Trophoblast cell (in vitro differentiated cells and primary cell): ENCODE results near the gene SEMA4A.
A peak's percentile ranks its signal among the peaks of the same experiment; 100 is the strongest.

ENCODE experiments used
- DNase-seq, 2 donors: peaks; one replicate each; pipeline ENCODE4 v3.0.0-alpha.2; 2016
- H2AFZ ChIP-seq: 2 replicates; pipeline ENCODE4 v1.6.1; 2013; ENCODE audit warnings: low read length, moderate library complexity, mild to moderate bottlenecking; ENCODE audit not compliant: insufficient read depth, poor library complexity
- H2AK5ac ChIP-seq: 2 replicates; pipeline ENCODE4 v1.6.1; 2013; ENCODE audit warnings: mild to moderate bottlenecking, low read length
- H2BK120ac ChIP-seq: 2 replicates; pipeline ENCODE4 v1.6.1; 2013; ENCODE audit warnings: low read length, mild to moderate bottlenecking, moderate library complexity; ENCODE audit not compliant: insufficient read depth, poor library complexity
- H2BK12ac ChIP-seq: 2 replicates; pipeline ENCODE4 v1.6.1; 2013; ENCODE audit warnings: mild to moderate bottlenecking, low read length, moderate library complexity
- H2BK5ac ChIP-seq: 2 replicates; pipeline ENCODE4 v1.6.1; 2013; ENCODE audit warnings: low read length, low read depth, moderate library complexity, mild to moderate bottlenecking; ENCODE audit not compliant: poor library complexity
- H3K14ac ChIP-seq: 2 replicates; pipeline ENCODE4 v1.6.1; 2013; ENCODE audit warnings: mild to moderate bottlenecking, low read length
- H3K18ac ChIP-seq: 2 replicates; pipeline ENCODE4 v1.6.1; 2013; ENCODE audit warnings: mild to moderate bottlenecking, low read length
- H3K23ac ChIP-seq: 2 replicates; pipeline ENCODE4 v1.6.1; 2013; ENCODE audit warnings: low read length
- H3K27ac ChIP-seq: 2 replicates; pipeline ENCODE4 v1.5.1; 2013; ENCODE audit warnings: low read depth, mild to moderate bottlenecking, inconsistent platforms, low read length, moderate library complexity
- H3K27me3 ChIP-seq: 2 replicates; pipeline ENCODE4 v1.6.1; 2013; ENCODE audit warnings: inconsistent platforms, mild to moderate bottlenecking, low read length, moderate library complexity; ENCODE audit not compliant: insufficient read depth
- H3K36me3 ChIP-seq, 2 experiments: 1 replicate in 1 of 2; 2 replicates in 1 of 2; pipeline ENCODE4 v1.6.1; 2013; ENCODE audit warnings: low read length in 2 of 2, mild to moderate bottlenecking in 2 of 2, moderate library complexity in 1 of 2; ENCODE audit not compliant: insufficient read depth in 2 of 2, control insufficient read depth in 1 of 2
- H3K4ac ChIP-seq: 2 replicates; pipeline ENCODE4 v1.6.1; 2013; ENCODE audit warnings: low read depth, mild to moderate bottlenecking, low read length, moderate library complexity
- H3K4me1 ChIP-seq, 2 experiments: 1 replicate in 1 of 2; 2 replicates in 1 of 2; pipeline ENCODE4 v1.6.1; 2013; ENCODE audit warnings: low read length in 2 of 2, mild to moderate bottlenecking in 2 of 2, moderate library complexity in 1 of 2; ENCODE audit not compliant: insufficient read depth in 2 of 2, control insufficient read depth in 1 of 2
- H3K4me2 ChIP-seq: 2 replicates; pipeline ENCODE4 v1.6.1; 2013; ENCODE audit warnings: inconsistent platforms, mild to moderate bottlenecking, low read length, moderate library complexity
- H3K4me3 ChIP-seq: 2 replicates; pipeline ENCODE4 v1.5.1; 2013; ENCODE audit warnings: mild to moderate bottlenecking, low read depth, low read length, inconsistent platforms
- H3K79me1 ChIP-seq: one replicate; pipeline ENCODE4 v1.6.1; 2013; ENCODE audit warnings: low read length
- H3K79me2 ChIP-seq: 2 replicates; pipeline ENCODE4 v1.6.1; 2013; ENCODE audit warnings: low read length, mild to moderate bottlenecking; ENCODE audit not compliant: control insufficient read depth, insufficient read depth, poor library complexity
- H3K9ac ChIP-seq: 2 replicates; pipeline ENCODE4 v1.6.1; 2013; ENCODE audit warnings: mild to moderate bottlenecking, low read length
- H3K9me3 ChIP-seq: 2 replicates; pipeline ENCODE4 v1.6.1; 2013; ENCODE audit warnings: low read depth, mild to moderate bottlenecking, control low read depth, inconsistent platforms, low read length; ENCODE audit not compliant: insufficient read depth
- H4K12ac ChIP-seq: 2 replicates; pipeline ENCODE4 v1.6.1; 2013; ENCODE audit warnings: low read depth, mild to moderate bottlenecking, low read length, moderate library complexity
- H4K8ac ChIP-seq: 2 replicates; pipeline ENCODE4 v1.6.1; 2013; ENCODE audit warnings: low read depth, mild to moderate bottlenecking, low read length, moderate library complexity
- H4K91ac ChIP-seq: one replicate; pipeline ENCODE4 v1.6.1; 2013; ENCODE audit warnings: low read depth, mild to moderate bottlenecking, low read length, moderate library complexity
- WGBS: extraction: QIAGEN DNeasy Blood & Tissue Kit; methylation state at CpG from one replicate; pipeline ENCODE4 v1.1.7; 2013; ENCODE audit warnings: missing lambda C conversion rate; ENCODE audit not compliant: insufficient read length, insufficient coverage; ENCODE audit errors: extremely low coverage; 5-methylcytosine and 5-hydroxymethylcytosine counted together

SEMA4A gene

DNA sequence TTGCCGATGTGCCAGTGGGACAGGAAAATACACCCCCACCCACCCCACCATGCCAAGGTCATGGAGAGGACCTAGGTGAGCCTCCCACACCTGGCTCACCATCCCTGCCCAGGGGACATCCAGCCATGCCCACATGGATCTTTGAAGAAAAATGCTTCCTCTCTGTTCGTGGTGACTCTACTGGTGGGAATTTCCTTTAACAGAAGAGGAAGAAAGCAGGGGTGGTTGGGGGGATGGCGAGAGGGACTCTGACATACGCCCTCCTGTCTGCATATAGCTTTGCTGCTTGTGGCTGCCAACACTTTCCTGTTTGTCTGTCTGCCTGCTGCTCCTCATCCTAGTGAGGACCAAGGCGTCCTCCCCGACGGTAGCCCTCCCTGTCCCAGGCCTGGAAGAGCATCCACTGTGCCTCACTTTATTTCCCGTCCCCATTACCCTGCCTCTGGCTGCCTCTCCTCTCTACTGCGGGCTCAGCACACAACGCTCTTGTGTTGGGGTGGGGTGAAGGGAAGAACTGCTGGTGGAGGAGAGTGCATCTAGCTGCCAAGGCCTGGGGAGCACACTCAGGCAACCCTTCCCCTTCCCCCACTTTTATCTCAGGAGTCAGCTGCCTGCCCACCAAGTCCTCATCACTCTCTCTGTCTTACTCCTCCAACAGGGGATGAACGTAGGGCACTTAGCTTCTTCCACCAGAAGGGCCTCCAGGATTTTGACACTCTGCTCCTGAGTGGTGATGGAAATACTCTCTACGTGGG lies 2.5 kb downstream of the SEMA4A start:
- Histone ChIP-seq H2BK5ac (no peak overlapping the region), H4K91ac (no peak overlapping the region), H4K8ac (no peak overlapping the region), H2BK120ac (no peak overlapping the region), H3K79me2 (no peaks in the 10 kb centered on the region), H3K79me1 (peaks cover 3% of the 10 kb centered on the region), H3K14ac (no peak overlapping the region), H3K27ac (no peak overlapping the region), H3K27me3 (no peaks in the 10 kb centered on the region), H2AK5ac (no peak overlapping the region), H2AFZ (no peak overlapping the region), H2BK12ac (no peak overlapping the region), H3K9ac (no peak overlapping the region), H3K4me2 (no peak overlapping the region), H3K36me3 (no peaks in the 10 kb centered on the region), H3K18ac (no peak overlapping the region), H4K12ac (no peak overlapping the region), H3K4ac (no peak overlapping the region), H3K4me1 (peaks cover 9 to 14% of the 10 kb centered on the region in 2 experiments), H3K23ac (no peak overlapping the region), H3K9me3 (no peaks in the 10 kb centered on the region), H3K4me3 (no peak overlapping the region)
- WGBS, result no CpG with 5 or more reads among the region's 12 CpGs
- DNase-seq, result no peak

DNA sequence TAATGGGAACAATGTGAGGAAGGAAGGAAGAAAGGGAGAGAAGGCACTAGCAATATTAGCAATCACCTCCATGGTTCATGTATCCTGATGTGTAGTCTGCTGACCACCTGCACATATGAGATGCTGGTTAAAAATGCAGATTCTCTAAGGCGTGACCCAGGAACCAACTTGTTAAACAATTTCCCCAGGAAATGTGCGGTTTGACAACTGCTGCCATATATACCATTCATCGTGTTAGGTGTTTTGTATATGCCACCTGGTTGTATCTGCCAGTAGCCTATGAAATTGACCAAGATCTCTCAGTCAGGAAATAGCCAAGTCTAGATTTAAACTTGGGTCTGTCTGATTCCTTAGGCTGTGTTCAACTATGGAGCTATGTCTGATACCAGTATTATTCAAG lies 4.1 kb downstream of the SEMA4A start:
- Histone ChIP-seq H3K27ac (no peak overlapping the region), H3K9me3 (no peaks in the 10 kb centered on the region), H3K27me3 (no peaks in the 10 kb centered on the region), H2BK12ac (no peak overlapping the region), H2AFZ (no peak overlapping the region), H3K4ac (no peak overlapping the region), H3K79me2 (peaks cover 2% of the 10 kb centered on the region), H2BK5ac (no peak overlapping the region), H3K4me2 (no peak overlapping the region), H4K12ac (no peak overlapping the region), H3K18ac (no peak overlapping the region), H3K14ac (no peak overlapping the region), H3K9ac (no peak overlapping the region), H2BK120ac (no peak overlapping the region), H3K23ac (no peak overlapping the region), H4K8ac (no peak overlapping the region), H4K91ac (no peak overlapping the region), H3K36me3 (no peaks in the 10 kb centered on the region), H3K4me3 (no peak overlapping the region), H3K79me1 (peaks cover 6% of the 10 kb centered on the region), H2AK5ac (no peak overlapping the region), H3K4me1 (peaks cover 12 to 15% of the 10 kb centered on the region in 2 experiments)
- WGBS, result no CpG with 5 or more reads among the region's 3 CpGs
- no peak for DNase-seq

GRCh38 chr1:156157966-156158365 lies 4.6 kb downstream of the SEMA4A start:
- Histone ChIP-seq H3K4ac (no peak overlapping the region), H2BK12ac (no peak overlapping the region), H3K79me2 (peaks cover 2% of the 10 kb centered on the region), H4K8ac (no peak overlapping the region), H3K4me2 (no peak overlapping the region), H3K79me1 (peaks cover 6% of the 10 kb centered on the region), H3K9me3 (peaks cover under 1% of the 10 kb centered on the region), H3K4me3 (no peak overlapping the region), H3K18ac (no peak overlapping the region), H3K27ac (no peak overlapping the region), H3K9ac (no peak overlapping the region), H4K91ac (no peak overlapping the region), H2AK5ac (no peak overlapping the region), H3K36me3 (no peaks in the 10 kb centered on the region), H2AFZ (no peak overlapping the region), H3K4me1 (peaks cover 12% of the 10 kb centered on the region in 2 experiments), H3K27me3 (no peaks in the 10 kb centered on the region), H4K12ac (no peak overlapping the region), H3K14ac (no peak overlapping the region), H2BK120ac (no peak overlapping the region), H2BK5ac (no peak overlapping the region), H3K23ac (no peak overlapping the region)
- WGBS, result no CpG with 5 or more reads among the region's 5 CpGs
- DNase-seq, result no peak

DNA sequence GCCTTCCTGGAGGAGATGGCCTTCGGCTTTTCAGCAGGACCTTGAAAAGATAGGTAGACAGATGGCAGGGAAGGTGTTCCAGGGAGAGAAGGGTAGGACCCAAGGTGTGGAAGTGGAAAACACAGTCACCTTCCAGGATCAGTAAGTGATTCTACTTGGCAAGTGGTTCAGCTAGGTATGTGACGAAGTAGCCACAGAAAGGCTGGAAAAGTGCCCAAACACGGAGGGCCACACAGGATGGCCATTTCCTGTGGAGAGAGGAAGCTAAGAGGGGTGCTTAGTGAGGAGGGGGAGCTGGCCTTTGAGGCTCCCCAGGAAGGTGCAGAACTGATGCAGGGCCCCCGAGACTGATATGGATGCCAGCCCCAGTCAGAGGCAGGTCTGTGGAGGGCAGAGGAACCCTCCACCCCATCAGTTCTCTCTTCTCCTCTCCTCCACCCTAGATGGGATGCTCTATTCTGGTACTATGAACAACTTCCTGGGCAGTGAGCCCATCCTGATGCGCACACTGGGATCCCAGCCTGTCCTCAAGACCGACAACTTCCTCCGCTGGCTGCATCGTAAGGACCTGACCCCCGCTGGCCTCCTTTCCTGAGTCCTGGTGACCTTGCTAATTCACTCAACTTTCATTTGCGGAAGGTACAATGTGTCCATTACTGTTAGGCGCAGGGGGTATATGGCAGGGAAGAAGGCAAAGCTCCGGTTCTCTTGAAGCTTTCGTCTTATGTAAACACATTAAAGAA lies 6.8 kb downstream of the SEMA4A start:
- Histone ChIP-seq H3K18ac (no peak overlapping the region), H2BK120ac (no peak overlapping the region), H3K4ac (no peak overlapping the region), H2BK12ac (no peak overlapping the region), H2AK5ac (no peak overlapping the region), H3K4me2 (peak overlapping the region; percentile 60), H3K23ac (no peak overlapping the region), H4K91ac (no peak overlapping the region), H4K8ac (no peak overlapping the region), H4K12ac (no peak overlapping the region), H2AFZ (peak overlapping the region; percentile 19), H3K4me3 (no peak overlapping the region), H3K79me1 (peaks cover 3% of the 10 kb centered on the region), H3K9ac (no peak overlapping the region), H3K27ac (no peak overlapping the region), H3K9me3 (peaks cover 2% of the 10 kb centered on the region), H3K14ac (no peak overlapping the region), H3K27me3 (no peaks in the 10 kb centered on the region), H3K36me3 (no peaks in the 10 kb centered on the region), H2BK5ac (no peak overlapping the region), H3K79me2 (peaks cover 2% of the 10 kb centered on the region), H3K4me1 (peaks cover 5 to 6% of the 10 kb centered on the region in 2 experiments)
- DNase-seq, result no peak
- no CpG with 5 or more reads among the region's 13 CpGs for WGBS
